CD4-positive, alpha-beta T cell (primary cell): ENCODE data around the gene MYL12B. TPM values are rescaled to one million over a fixed set of nuclear protein-coding genes. Genes with fewer than 3 reads are reported as not detected.
"Not testable (repeated sequence)": the region's sequence is repeated elsewhere in the genome, so short reads cannot be mapped to it uniquely, and the experiment has no call there.

Experiments used
- ATAC-seq: fragments of 200-7000 bp; cut with Tn5 transposase; one replicate; pipeline ENCODE4 v1.10.0; 2022; ENCODE audit warnings: mild to moderate bottlenecking; ENCODE audit not compliant: poor library complexity
- CTCF ChIA-PET: fragments of 350-600 bp; sonication (Branson Sonifier 250); formaldehyde crosslinking; loops from one replicate; lab custom pipeline; 2021; ENCODE audit warnings: antibody characterized with exemption, inconsistent platforms; lab: Charles Lee
- POLR2A ChIA-PET: fragments of 350-600 bp; sonication (Branson Sonifier 250); formaldehyde crosslinking; loops from one replicate; lab custom pipeline; 2021; ENCODE audit warnings: antibody characterized with exemption, inconsistent platforms; lab: Charles Lee
- DNase-seq, 14 experiments: peaks; one replicate each; pipeline ENCODE4 v3.0.0-alpha.2; 2013 to 2020; ENCODE audit warnings: mixed read lengths in 2 of 14
- H3K27ac ChIP-seq, 2 donors: one replicate each; pipeline versions ENCODE4 v1.5.1 to v1.7.0; 2013; ENCODE audit warnings: low read length in 2 of 2, low read depth in 1 of 2, mild to moderate bottlenecking in 1 of 2
- H3K27me3 ChIP-seq, 2 experiments: 1 replicate in 1 of 2; 2 replicates in 1 of 2; pipeline versions ENCODE4 v1.6.1 to v1.7.0; 2013; ENCODE audit warnings: low read length in 2 of 2, control low read depth in 1 of 2, mild to moderate bottlenecking in 1 of 2, moderate library complexity in 1 of 2; ENCODE audit not compliant: insufficient read depth in 2 of 2, control insufficient read depth in 1 of 2
- H3K36me3 ChIP-seq: one replicate; pipeline ENCODE4 v1.6.1; 2013; ENCODE audit warnings: low read length, control low read depth; ENCODE audit not compliant: insufficient read depth
- H3K4me1 ChIP-seq: one replicate; pipeline ENCODE4 v1.6.1; 2013; ENCODE audit warnings: low read length, control low read depth; ENCODE audit not compliant: insufficient read depth
- H3K4me3 ChIP-seq: one replicate; pipeline ENCODE4 v1.5.1; 2013; ENCODE audit warnings: mild to moderate bottlenecking, low read length, moderate library complexity
- H3K9me3 ChIP-seq, 2 experiments: 1 replicate in 1 of 2; 2 replicates in 1 of 2; pipeline versions ENCODE4 v1.6.1 to v1.7.0; 2013; ENCODE audit warnings: low read length in 2 of 2, mild to moderate bottlenecking in 2 of 2, control low read depth in 1 of 2, moderate library complexity in 1 of 2; ENCODE audit not compliant: control insufficient read depth in 1 of 2, insufficient read depth in 1 of 2
- H3K27ac Mint-ChIP-seq: one replicate; pipeline ENCODE4 v1.8.0; 2020; ENCODE audit warnings: mixed read lengths
- H3K27me3 Mint-ChIP-seq: one replicate; pipeline ENCODE4 v1.8.0; 2021; ENCODE audit warnings: mixed read lengths
- H3K36me3 Mint-ChIP-seq: one replicate; pipeline ENCODE4 v1.8.0; 2021; ENCODE audit warnings: low read depth, mixed read lengths
- H3K4me1 Mint-ChIP-seq: one replicate; pipeline ENCODE4 v1.8.0; 2021; ENCODE audit warnings: low read depth, mixed read lengths
- H3K4me3 Mint-ChIP-seq: one replicate; pipeline ENCODE4 v1.8.0; 2020; ENCODE audit warnings: mild to moderate bottlenecking, mixed read lengths
- H3K9me3 Mint-ChIP-seq: one replicate; pipeline ENCODE4 v1.8.0; 2020; ENCODE audit warnings: mixed read lengths
- CTCF ChIP-seq: fragments of 200-600 bp; IDR thresholded peaks from one replicate; pipeline ENCODE4 v1.8.0; 2022; ENCODE audit warnings: antibody characterized with exemption, mild to moderate bottlenecking
- intact Hi-C, 2 experiments: fragments of 100-400 bp; cut with DNase I in 1 of 2; cut with micrococcal nuclease in 1 of 2; formaldehyde crosslinking; loops; one replicate each; pipeline versions ENCODE4 v1.15.1 to v1.9.0; 2023 to 2025; cut with DNase I, micrococcal nuclease
- total RNA-seq, 174 experiments: library from RNA in 2 of 174; stranded (reverse) in 2 of 174; gene quantifications; one replicate each; pipeline ENCODE4 v1.2.3 and lab custom pipeline; 2021 to 2026

The MYL12B gene
- total RNA-seq, 2 experiments from 2014 or later = 128 to 133 TPM

DNA sequence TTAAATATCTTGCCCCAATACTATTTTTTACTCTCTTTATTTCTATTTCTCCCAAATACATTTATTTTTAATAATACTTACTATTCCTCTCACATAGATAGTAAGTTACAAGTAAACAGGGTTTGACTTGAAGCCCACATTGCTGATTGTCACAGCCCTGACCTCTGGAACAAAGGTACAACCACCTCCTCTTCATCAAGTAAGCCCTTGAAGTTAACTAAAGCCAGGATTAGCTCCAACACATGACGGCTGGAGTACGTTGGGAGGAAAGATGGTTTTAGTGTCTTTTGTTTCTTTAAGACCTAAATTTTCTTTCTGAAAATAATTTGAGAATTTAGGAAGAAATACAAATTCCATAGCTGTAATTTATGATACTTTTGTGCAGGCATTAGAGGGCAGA is 43.1 kb upstream of the MYL12B start:
- ChIA-PET CTCF (interaction anchor here (1.5 kb wide), 1 partner anchor 27 kb away, joined by 4 read pairs; no protein-coding TSS in a partner anchor), POLR2A (interaction anchor here (0.8 kb wide), 1 partner anchor 27 kb away, joined by 3 read pairs; no protein-coding TSS in a partner anchor)
- H3K4me3 Mint-ChIP-seq = no peak overlapping the region
- ATAC-seq = no peak
- no peak for DNase-seq
- H3K36me3 ChIP-seq = no peaks in the 10 kb centered on the region
- H3K4me1 Mint-ChIP-seq = peaks cover 6% of the 10 kb centered on the region
- intact Hi-C loops = no loop called here
- H3K36me3 Mint-ChIP-seq = no peaks in the 10 kb centered on the region
- H3K4me3 ChIP-seq = no peak overlapping the region
- H3K4me1 ChIP-seq = no peaks in the 10 kb centered on the region
- no peaks in the 10 kb centered on the region for H3K9me3 Mint-ChIP-seq
- H3K27ac ChIP-seq = no peak overlapping the region
- H3K9me3 ChIP-seq = no peaks in the 10 kb centered on the region
- no peaks in the 10 kb centered on the region for H3K27me3 ChIP-seq
- H3K27ac Mint-ChIP-seq = no peak overlapping the region
- no peaks in the 10 kb centered on the region for H3K27me3 Mint-ChIP-seq
- no peak for TF ChIP-seq CTCF

DNA sequence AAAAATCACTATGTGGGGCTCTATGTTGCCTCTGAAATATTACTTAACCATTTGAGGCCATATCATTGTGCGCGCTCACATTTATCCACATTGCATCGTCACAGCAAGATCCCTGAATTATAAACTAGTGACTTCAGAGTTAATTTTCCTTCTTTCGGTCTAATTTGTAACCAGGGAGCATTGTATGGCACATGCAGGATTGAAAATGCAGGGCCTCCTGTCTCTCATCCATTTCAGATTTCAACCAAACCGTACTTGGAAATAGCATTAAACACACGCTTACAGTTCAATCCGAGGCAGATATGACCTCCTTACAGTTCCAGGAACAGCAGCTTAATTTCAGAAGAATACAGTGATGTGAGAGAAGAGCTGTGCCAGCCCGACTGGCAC is 42.7 kb upstream of the MYL12B start:
- intact Hi-C loops = no loop called here
- DNase-seq (no peak), ATAC-seq (no peak)
- Mint-ChIP-seq H3K36me3 (no peaks in the 10 kb centered on the region), H3K27ac (no peak overlapping the region), H3K4me3 (no peak overlapping the region), H3K9me3 (no peaks in the 10 kb centered on the region), H3K27me3 (no peaks in the 10 kb centered on the region), H3K4me1 (peaks cover 5% of the 10 kb centered on the region)
- CTCF ChIA-PET = interaction anchor here (1.5 kb wide), 1 partner anchor 27 kb away, joined by 4 read pairs; no protein-coding TSS in a partner anchor
- TF ChIP-seq CTCF = no peak
- Histone ChIP-seq H3K9me3 (no peaks in the 10 kb centered on the region), H3K36me3 (no peaks in the 10 kb centered on the region), H3K27me3 (no peaks in the 10 kb centered on the region), H3K4me3 (no peak overlapping the region), H3K4me1 (no peaks in the 10 kb centered on the region), H3K27ac (no peak overlapping the region)
- POLR2A ChIA-PET = interaction anchor here (0.8 kb wide), 1 partner anchor 27 kb away, joined by 3 read pairs; no protein-coding TSS in a partner anchor

DNA sequence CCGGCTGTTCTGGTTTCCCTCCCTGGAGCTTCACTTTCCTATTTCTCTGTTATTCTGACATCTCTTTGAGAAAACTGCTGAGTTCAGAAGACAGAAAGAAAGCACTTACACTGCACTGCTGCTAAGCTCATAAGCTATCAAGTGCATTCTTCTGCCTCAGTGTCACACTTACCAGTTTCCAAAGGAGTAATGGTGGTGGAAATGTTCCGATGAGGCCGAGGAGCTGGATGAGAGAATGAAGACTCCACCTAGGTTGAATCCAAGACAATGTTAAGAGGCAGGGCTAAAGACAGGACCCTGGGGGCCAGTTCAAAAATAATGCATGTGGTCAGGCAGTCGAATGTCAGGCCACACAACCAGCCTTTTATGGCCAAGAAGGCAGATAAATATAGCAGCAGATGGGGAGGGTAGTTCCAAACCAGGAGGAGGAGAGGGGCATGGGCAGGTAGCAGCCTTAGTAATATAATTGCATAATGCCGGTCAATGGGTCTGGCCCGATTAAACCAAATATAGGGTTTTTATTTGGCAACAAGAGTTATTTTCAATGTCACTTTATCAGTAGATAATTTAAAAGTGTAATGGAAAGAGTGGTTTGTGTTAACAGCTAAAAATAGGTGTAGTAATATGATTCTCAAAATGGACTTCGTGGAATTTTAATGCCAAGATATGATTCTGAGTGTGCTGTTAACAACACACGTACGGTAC is 42.1 kb upstream of the MYL12B start, which contains the start of gene MYOM1:
Gene MYOM1 (minus strand): TSS at position 338 of the 705 bp plus-strand sequence. CDS start 4,745 bp downstream, outside the sequence.
- no peaks in the 10 kb centered on the region for H3K27me3 Mint-ChIP-seq
- peaks cover 5% of the 10 kb centered on the region for H3K4me1 Mint-ChIP-seq
- Histone ChIP-seq H3K9me3 (no peaks in the 10 kb centered on the region), H3K4me3 (no peak within 1 kb of the TSS), H3K36me3 (no peaks in the 10 kb centered on the region), H3K4me1 (no peaks in the 10 kb centered on the region), H3K27me3 (no peaks in the 10 kb centered on the region), H3K27ac (no peak within 1 kb of the TSS)
- intact Hi-C loops = loop anchor here in 1 of 2 experiments (5.0 kb wide), 1 partner anchor 57 kb away; no protein-coding TSS in a partner anchor
- no peaks in the 10 kb centered on the region for H3K9me3 Mint-ChIP-seq
- no peak for TF ChIP-seq CTCF
- DNase-seq (no peak), ATAC-seq (no peak)
- CTCF ChIA-PET = interaction anchor here (1.5 kb wide), 1 partner anchor 26 kb away, joined by 4 read pairs; no protein-coding TSS in a partner anchor
- POLR2A ChIA-PET = interaction anchor here (0.8 kb wide), 1 partner anchor 26 kb away, joined by 3 read pairs; no protein-coding TSS in a partner anchor
- H3K36me3 Mint-ChIP-seq = no peaks in the 10 kb centered on the region
- H3K27ac Mint-ChIP-seq = no peak within 1 kb of the TSS
- no peak within 1 kb of the TSS for H3K4me3 Mint-ChIP-seq

DNA sequence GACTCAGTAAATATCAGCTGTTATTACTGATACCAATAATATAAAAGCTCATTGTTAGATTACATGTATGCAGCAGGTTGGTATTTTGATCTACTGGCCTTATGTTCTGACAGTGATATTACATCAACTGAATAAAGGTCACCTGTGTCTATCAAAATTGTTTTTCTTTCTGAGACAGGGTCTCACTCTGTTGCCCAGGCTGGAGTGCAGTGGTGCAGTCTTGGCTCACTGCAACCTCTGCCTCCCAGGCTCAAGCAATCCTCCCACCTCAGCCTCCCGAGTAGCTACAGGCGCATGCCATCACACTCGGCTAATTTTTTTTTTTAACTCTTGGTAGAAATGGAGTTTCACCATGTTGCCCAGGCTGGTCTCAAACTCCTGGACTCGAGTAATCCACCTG is 41.1 kb upstream of the MYL12B start:
- H3K27ac ChIP-seq, ATAC-seq, H3K4me3 Mint-ChIP-seq, CTCF ChIA-PET, DNase-seq, H3K4me1 ChIP-seq, H3K27me3 Mint-ChIP-seq, H3K27ac Mint-ChIP-seq, H3K4me1 Mint-ChIP-seq, H3K36me3 Mint-ChIP-seq, H3K9me3 Mint-ChIP-seq, H3K27me3 ChIP-seq, H3K9me3 ChIP-seq, H3K36me3 ChIP-seq, H3K4me3 ChIP-seq: not testable (repeated sequence)
- POLR2A ChIA-PET = interaction anchor here (0.7 to 1.1 kb wide), 2 partner anchors 27 to 142 kb away, joined by 3 to 4 read pairs; no protein-coding TSS in a partner anchor
- intact Hi-C loops = loop anchor here in 1 of 2 experiments (5.0 kb wide), 1 partner anchor 59 kb away; no protein-coding TSS in a partner anchor
